K562 (cell line): Measurements from ENCODE around the gene EEF2K. TPM values are rescaled to one million over a fixed set of nuclear protein-coding genes. Genes with fewer than 3 reads are reported as not detected.

Experiments
- ATF3 ChIP-seq, 2 experiments: fragments of 450-650 bp in 1 of 2; sonication (generic) in 1 of 2; formaldehyde crosslinking in 1 of 2; IDR thresholded peaks in 1 of 2; conservative IDR thresholded peaks in 1 of 2; 2 replicates each; pipeline versions ENCODE4 v1.6.1 to v1.8.1; 2016 to 2023; ENCODE audit warnings: mild to moderate bottlenecking in 2 of 2, moderate library complexity in 2 of 2, inconsistent platforms in 1 of 2, missing genetic modification reagents in 1 of 2
- ATF7 ChIP-seq: fragments of 450-650 bp; IDR thresholded peaks from 2 replicates; pipeline ENCODE4 v1.7.1; 2014; ENCODE audit warnings: mild to moderate bottlenecking, moderate library complexity
- CC2D1A ChIP-seq: fragments of 450-650 bp; IDR thresholded peaks from 2 replicates; pipeline ENCODE4 v1.6.1; 2017; ENCODE audit warnings: mild to moderate bottlenecking
- CREM ChIP-seq: IDR thresholded peaks from 2 replicates; pipeline ENCODE4 v1.6.1; 2014; ENCODE audit warnings: antibody characterized with exemption, low read depth
- DACH1 ChIP-seq: fragments of 450-650 bp; IDR thresholded peaks from 2 replicates; pipeline ENCODE4 v1.6.1; 2018; ENCODE audit not compliant: partially characterized antibody
- HDAC3 ChIP-seq: fragments of 450-650 bp; IDR thresholded peaks from 2 replicates; pipeline ENCODE4 v1.6.1; 2018; ENCODE audit warnings: borderline replicate concordance, mild to moderate bottlenecking, moderate library complexity; ENCODE audit not compliant: partially characterized antibody
- L3MBTL2 ChIP-seq: fragments of 450-650 bp; IDR thresholded peaks from 2 replicates; pipeline ENCODE4 v1.6.1; 2016; ENCODE audit warnings: mild to moderate bottlenecking, moderate library complexity
- MED1 ChIP-seq: sonication (generic); formaldehyde crosslinking; IDR thresholded peaks from 2 replicates; pipeline ENCODE4 v1.8.1; 2023; ENCODE audit warnings: missing genetic modification reagents, borderline replicate concordance
- MTA2 ChIP-seq: fragments of 450-650 bp; IDR thresholded peaks from 2 replicates; pipeline ENCODE4 v1.6.1; 2016; ENCODE audit warnings: low read depth
- NCOA1 ChIP-seq: fragments of 450-650 bp; IDR thresholded peaks from 2 replicates; pipeline ENCODE4 v1.6.1; 2016; ENCODE audit warnings: low read depth
- PBX2 ChIP-seq, 2 experiments: IDR thresholded peaks in 1 of 2; conservative IDR thresholded peaks in 1 of 2; 2 replicates each; pipeline ENCODE4 v1.6.1; 2016; ENCODE audit warnings: low read depth in 2 of 2, mild to moderate bottlenecking in 1 of 2, missing compliant biosample characterization in 1 of 2, missing genetic modification characterization in 1 of 2, moderate library complexity in 1 of 2
- PHB2 ChIP-seq: fragments of 450-650 bp; IDR thresholded peaks from 2 replicates; pipeline ENCODE4 v1.6.1; 2017; ENCODE audit warnings: low read depth
- SMARCC2 ChIP-seq: fragments of 450-650 bp; IDR thresholded peaks from 2 replicates; pipeline ENCODE4 v1.6.1; 2017; ENCODE audit warnings: antibody characterized with exemption, moderate library complexity, mild to moderate bottlenecking, low read depth
- TCF3 ChIP-seq: sonication (generic); formaldehyde crosslinking; IDR thresholded peaks from 2 replicates; pipeline ENCODE4 v1.4.0; 2020; ENCODE audit warnings: mild to moderate bottlenecking, missing genetic modification reagents
- THRA ChIP-seq: fragments of 450-650 bp; IDR thresholded peaks from 2 replicates; pipeline ENCODE4 v1.6.1; 2017; ENCODE audit warnings: mild to moderate bottlenecking, moderate library complexity
- ZMIZ1 ChIP-seq, 2 experiments: fragments of 150-350 bp in 1 of 2; IDR thresholded peaks; 2 replicates each; pipeline ENCODE4 v1.6.1; 2012 to 2016; ENCODE audit warnings: low read depth in 2 of 2, low read length in 2 of 2, mild to moderate bottlenecking in 1 of 2, moderate library complexity in 1 of 2
- ZNF277 ChIP-seq: fragments of 250-450 bp; sonication (Bioruptor Pico); IDR thresholded peaks from 2 replicates; pipeline ENCODE4 v1.8.0; 2022; ENCODE audit warnings: inconsistent platforms, mild to moderate bottlenecking, moderate library complexity, borderline replicate concordance
- polyA plus RNA-seq, 8 experiments: library from polyadenylated mRNA; depleted of rRNA in 4 of 8; stranded (reverse) in 5 of 8; unstranded in 3 of 8; fragments of >200 nt; fragmentation: Nextera tagmentation in 2 of 8; fragmentation: Illumina TruSeq in 1 of 8; extraction: Ambion mirVana in 2 of 8; extraction: Trizol in 1 of 8; gene quantifications; 2 replicates each; pipeline versions ENCODE4 v1.2.1 to v1.2.3, GENCODE V29; 2011 to 2014; ENCODE audit warnings: inconsistent platforms in 1 of 8, missing spikeins in 1 of 8
- total RNA-seq, 7 experiments: library from RNA; depleted of rRNA in 6 of 7; stranded (reverse); fragments of >200 nt in 6 of 7; fragmentation: Illumina TruSeq in 2 of 7; extraction: Trizol in 2 of 7; gene quantifications; 2 replicates each; pipeline versions ENCODE4 v1.2.1 to v1.2.3, GENCODE V29; 2011 to 2021; ENCODE audit warnings: low replicate concordance in 1 of 7

Gene EEF2K
- total and polyA plus RNA-seq, 9 of the 15 experiments (the other 6 are each of a cell fraction or from before 2014, with no cell fraction given): 3.0 to 35.2 (median 12.2) TPM

- TF ChIP-seq NCOA1: peak; percentile 92
- peak; percentile 87 for TF ChIP-seq PHB2
- TF ChIP-seq MTA2: peak; percentile 95
- peak; percentile 95 for TF ChIP-seq THRA
- TF ChIP-seq CC2D1A: peak; percentile 93
- TF ChIP-seq ZMIZ1 (IDR thresholded peaks at IDR 0.05; ENCODE audit: low read depth in 2 of 2, low read length in 2 of 2): peak in 1 of 2 experiments; percentile 92; a peak in 2 of 4 replicates
- TF ChIP-seq HDAC3: peak; percentile 94
- TF ChIP-seq CREM: peak; percentile 89
- TF ChIP-seq MED1 (CRISPR knock-in tag): no peak
- TF ChIP-seq ATF7: peak; percentile 98
- peak; percentile 88; the same call in 1 of the 2 replicates for TF ChIP-seq SMARCC2
- peak; percentile 97 for TF ChIP-seq ATF3 (IDR thresholded peaks at IDR 0.05)
- peak; percentile 92; the same call in 1 of the 2 replicates for TF ChIP-seq ATF3 (CRISPR knock-in tag; conservative IDR thresholded peaks at IDR 0.05)
- peak; percentile 97 for TF ChIP-seq TCF3 (CRISPR knock-in tag)
- TF ChIP-seq PBX2 (CRISPR knock-in tag; IDR thresholded peaks at IDR 0.05; ENCODE audit: low read depth): no peak; the same call in 1 of the 2 replicates
- peak; percentile 95 for TF ChIP-seq PBX2 (tag; conservative IDR thresholded peaks at IDR 0.05; ENCODE audit: low read depth)
- TF ChIP-seq DACH1: peak; percentile 46
- TF ChIP-seq ZNF277 (CRISPR knock-in tag): no peak
- TF ChIP-seq L3MBTL2: peak; percentile 78
Observed at GRCh38 chr16:22282254-22282892, 76.3 kb downstream of the EEF2K start (continued).
